Activated CD4-positive, alpha-beta T cell treated with anti-CD3 and anti-CD28 coated beads for 36 hours (primary cell): ENCODE data around the gene ADCY1. TPM values are rescaled to one million over a fixed set of nuclear protein-coding genes. Genes with fewer than 3 reads are reported as not detected.
"Not testable (repeated sequence)": the region's sequence is repeated elsewhere in the genome, so short reads cannot be mapped to it uniquely, and the experiment has no call there.

Source experiments
- ATAC-seq: fragments of 200-7000 bp; cut with Tn5 transposase; one replicate; pipeline ENCODE4 v1.10.0; 2021; ENCODE audit warnings: mild to moderate bottlenecking, moderate library complexity
- CTCF ChIA-PET: fragments of 350-600 bp; sonication (Branson Sonifier 250); formaldehyde crosslinking; loops from one replicate; lab custom pipeline; 2021; ENCODE audit warnings: antibody characterized with exemption; lab: Charles Lee
- POLR2A ChIA-PET: fragments of 350-600 bp; sonication (Branson Sonifier 250); formaldehyde crosslinking; loops from one replicate; lab custom pipeline; 2021; ENCODE audit warnings: antibody characterized with exemption, inconsistent platforms; lab: Charles Lee
- DNase-seq: peaks from one replicate; pipeline ENCODE4 v3.0.0-alpha.2; 2020
- H3K27ac Mint-ChIP-seq: one replicate; pipeline ENCODE4 v1.8.0; 2021; ENCODE audit warnings: mixed read lengths
- H3K27me3 Mint-ChIP-seq: one replicate; pipeline ENCODE4 v1.8.0; 2021; ENCODE audit warnings: mixed read lengths
- H3K36me3 Mint-ChIP-seq: one replicate; pipeline ENCODE4 v1.8.0; 2021; ENCODE audit warnings: low read depth, mixed read lengths
- H3K4me1 Mint-ChIP-seq: one replicate; pipeline ENCODE4 v1.8.0; 2021; ENCODE audit warnings: mixed read lengths
- H3K4me3 Mint-ChIP-seq: one replicate; pipeline ENCODE4 v1.8.0; 2021; ENCODE audit warnings: mild to moderate bottlenecking, moderate library complexity, mixed read lengths
- H3K9me3 Mint-ChIP-seq: one replicate; pipeline ENCODE4 v1.8.0; 2021; ENCODE audit warnings: low read depth, mixed read lengths
- intact Hi-C, 2 experiments: fragments of 100-400 bp; cut with DNase I in 1 of 2; cut with micrococcal nuclease in 1 of 2; formaldehyde crosslinking; loops; one replicate each; pipeline versions ENCODE4 v1.14.2 to v1.15.1; 2022 to 2024; cut with DNase I, micrococcal nuclease
- total RNA-seq, 2 experiments: library from RNA; stranded (reverse); gene quantifications; one replicate each; pipeline ENCODE4 v1.2.3, GENCODE V29; 2021

The ADCY1 gene
- 1 to 10 TPM in 1 of 2 experiments, under 1 TPM in 1; 0.82 to 1.2 TPM for total RNA-seq

- ChIA-PET CTCF (no interaction called here), POLR2A (no interaction called here)
- Mint-ChIP-seq H3K27me3 (peaks cover 45% of the 10 kb centered on the region), H3K4me1 (no peaks in the 10 kb centered on the region), H3K27ac (no peak within 1 kb of the TSS), H3K9me3 (no peaks in the 10 kb centered on the region), H3K4me3 (peak within 1 kb of the TSS; percentile 23), H3K36me3 (no peaks in the 10 kb centered on the region)
- ATAC-seq (peak; percentile 49), DNase-seq (peak; percentile 45)
- intact Hi-C loops: no loop called here
Observed at GRCh38 chr7:45573661-45574415, at the start of gene ADCY1. Gene ADCY1 (plus strand): TSS chr7:45574368. CDS start chr7:45574544, 176 bp downstream.

GRCh38 chr7:45524445-45524844 lies 49.7 kb upstream of the ADCY1 start:
- no peak overlapping the region for H3K27ac Mint-ChIP-seq
- intact Hi-C loops: no loop called here
- ATAC-seq: no peak
- POLR2A ChIA-PET: no interaction called here
- CTCF ChIA-PET: no interaction called here
- peaks cover 2% of the 10 kb centered on the region for H3K27me3 Mint-ChIP-seq
- no peak for DNase-seq
- no peak overlapping the region for H3K4me3 Mint-ChIP-seq
- H3K4me1 Mint-ChIP-seq: no peaks in the 10 kb centered on the region
- H3K36me3 Mint-ChIP-seq: no peaks in the 10 kb centered on the region
- H3K9me3 Mint-ChIP-seq: no peaks in the 10 kb centered on the region

GRCh38 chr7:45525057-45525456 lies 49.1 kb upstream of the ADCY1 start:
- Mint-ChIP-seq H3K9me3 (no peaks in the 10 kb centered on the region), H3K27me3 (peaks cover 2% of the 10 kb centered on the region), H3K36me3 (no peaks in the 10 kb centered on the region), H3K4me3 (no peak overlapping the region), H3K4me1 (no peaks in the 10 kb centered on the region), H3K27ac (no peak overlapping the region)
- DNase-seq: no peak
- POLR2A ChIA-PET: no interaction called here
- CTCF ChIA-PET: no interaction called here
- ATAC-seq: no peak
- intact Hi-C loops: no loop called here

GRCh38 chr7:45543473-45543872 lies 30.7 kb upstream of the ADCY1 start:
- no peak for DNase-seq
- ATAC-seq: no peak
- H3K27ac Mint-ChIP-seq: no peak overlapping the region
- H3K4me3 Mint-ChIP-seq: no peak overlapping the region
- no peaks in the 10 kb centered on the region for H3K9me3 Mint-ChIP-seq
- intact Hi-C loops: no loop called here
- POLR2A ChIA-PET: no interaction called here
- no peaks in the 10 kb centered on the region for H3K36me3 Mint-ChIP-seq
- peaks cover 2% of the 10 kb centered on the region for H3K27me3 Mint-ChIP-seq
- CTCF ChIA-PET: no interaction called here
- peaks cover 2% of the 10 kb centered on the region for H3K4me1 Mint-ChIP-seq

- H3K27ac Mint-ChIP-seq, H3K36me3 Mint-ChIP-seq, H3K9me3 Mint-ChIP-seq, POLR2A ChIA-PET, H3K4me3 Mint-ChIP-seq, H3K27me3 Mint-ChIP-seq, H3K4me1 Mint-ChIP-seq, DNase-seq, CTCF ChIA-PET: not testable (repeated sequence)
- intact Hi-C loops: loop anchor here in 1 of 2 experiments (5.0 kb wide), 1 partner anchor 348 kb away; no protein-coding TSS in a partner anchor
- peak; percentile 35 for ATAC-seq
Observed at GRCh38 chr7:45545105-45545710, 29.0 kb upstream of the ADCY1 start.

GRCh38 chr7:45548917-45549316 lies 25.3 kb upstream of the ADCY1 start:
- CTCF ChIA-PET, POLR2A ChIA-PET, H3K9me3 Mint-ChIP-seq, H3K4me3 Mint-ChIP-seq, DNase-seq, H3K27me3 Mint-ChIP-seq, H3K36me3 Mint-ChIP-seq, H3K4me1 Mint-ChIP-seq: not testable (repeated sequence)
- peak; percentile 81 for ATAC-seq
- intact Hi-C loops: loop anchor here in 1 of 2 experiments (5.0 kb wide), 1 partner anchor 352 kb away; no protein-coding TSS in a partner anchor
- peak overlapping the region; percentile 13 for H3K27ac Mint-ChIP-seq

GRCh38 chr7:45563401-45563800 lies 10.8 kb upstream of the ADCY1 start:
- Mint-ChIP-seq H3K27me3 (peaks cover 14% of the 10 kb centered on the region), H3K27ac (no peak overlapping the region), H3K4me1 (no peaks in the 10 kb centered on the region), H3K9me3 (peaks cover 4% of the 10 kb centered on the region), H3K36me3 (no peaks in the 10 kb centered on the region), H3K4me3 (no peak overlapping the region)
- DNase-seq (no peak), ATAC-seq (no peak)
- POLR2A ChIA-PET: no interaction called here
- CTCF ChIA-PET: no interaction called here
- intact Hi-C loops: no loop called here

GRCh38 chr7:45563941-45564461 lies 10.2 kb upstream of the ADCY1 start:
- ChIA-PET POLR2A (no interaction called here), CTCF (no interaction called here)
- intact Hi-C loops: no loop called here
- no peak for DNase-seq
- no peak for ATAC-seq
- H3K36me3 Mint-ChIP-seq: no peaks in the 10 kb centered on the region
- no peaks in the 10 kb centered on the region for H3K4me1 Mint-ChIP-seq
- H3K4me3 Mint-ChIP-seq: no peak overlapping the region
- peaks cover 12% of the 10 kb centered on the region for H3K27me3 Mint-ChIP-seq
- peaks cover 4% of the 10 kb centered on the region for H3K9me3 Mint-ChIP-seq
- no peak overlapping the region for H3K27ac Mint-ChIP-seq

- no peak overlapping the region for H3K27ac Mint-ChIP-seq
- ATAC-seq: no peak
- H3K4me1 Mint-ChIP-seq: no peaks in the 10 kb centered on the region
- H3K36me3 Mint-ChIP-seq: no peaks in the 10 kb centered on the region
- no peak for DNase-seq
- ChIA-PET POLR2A (no interaction called here), CTCF (no interaction called here)
- peaks cover 4% of the 10 kb centered on the region for H3K9me3 Mint-ChIP-seq
- peaks cover 12% of the 10 kb centered on the region for H3K27me3 Mint-ChIP-seq
- intact Hi-C loops: no loop called here
- no peak overlapping the region for H3K4me3 Mint-ChIP-seq
Observed at GRCh38 chr7:45564485-45564884, 9.7 kb upstream of the ADCY1 start.

- Mint-ChIP-seq H3K4me1 (no peaks in the 10 kb centered on the region), H3K9me3 (peaks cover 3% of the 10 kb centered on the region)
- CTCF ChIA-PET: no interaction called here
Observed at GRCh38 chr7:45564886-45565455, 9.2 kb upstream of the ADCY1 start.

GRCh38 chr7:45566386-45566785 lies 7.8 kb upstream of the ADCY1 start:
- ATAC-seq: no peak
- no peak for DNase-seq
- Mint-ChIP-seq H3K27me3 (peaks cover 6% of the 10 kb centered on the region), H3K4me1 (no peaks in the 10 kb centered on the region), H3K4me3 (no peak overlapping the region), H3K9me3 (no peaks in the 10 kb centered on the region), H3K36me3 (no peaks in the 10 kb centered on the region), H3K27ac (no peak overlapping the region)
- ChIA-PET POLR2A (no interaction called here), CTCF (interaction anchor here (0.6 kb wide), 1 partner anchor 27 kb away, joined by 3 read pairs; no protein-coding TSS in a partner anchor)
- intact Hi-C loops: no loop called here

More at GRCh38 chr7:45564886-45565455, 9.2 kb upstream of the ADCY1 start:
- Mint-ChIP-seq H3K4me3 (no peak overlapping the region), H3K36me3 (no peaks in the 10 kb centered on the region), H3K27ac (no peak overlapping the region), H3K27me3 (peaks cover 7% of the 10 kb centered on the region)
- DNase-seq (no peak), ATAC-seq (no peak)
- intact Hi-C loops: no loop called here
- POLR2A ChIA-PET: no interaction called here
